ENCODE measurements around the gene NCKAP1.

The NCKAP1 gene

GRCh38 chr2:183063083-183063482 is 24.8 kb upstream of the NCKAP1 start:
- Histone ChIP-seq H3K27ac (ENCODE audit: poor library complexity, severe bottlenecking) (no peak overlapping the region), H3K4me1 (ENCODE audit: insufficient read depth, poor library complexity, severe bottlenecking) (peaks cover 4% of the 10 kb centered on the region), H3K27me3 (ENCODE audit: insufficient read depth, poor library complexity, severe bottlenecking) (no peaks in the 10 kb centered on the region), H3K36me3 (ENCODE audit: low read depth) (no peaks in the 10 kb centered on the region), H3K9me3 (ENCODE audit: severe bottlenecking) (no peaks in the 10 kb centered on the region), H3K4me3 (ENCODE audit: severe bottlenecking) (no peak overlapping the region)
- TF ChIP-seq CTCF (IDR thresholded peaks at IDR 0.05; ENCODE audit: poor library complexity, severe bottlenecking): no peak
- ATAC-seq (ENCODE audit: low read depth) (no peak), DNase-seq (ENCODE audit: low spot score) (no peak)

GRCh38 chr2:183060571-183061231 is 22.4 kb upstream of the NCKAP1 start:
- DNase-seq (ENCODE audit: low spot score) (no peak), ATAC-seq (ENCODE audit: low read depth) (no peak)
- Histone ChIP-seq H3K9me3 (ENCODE audit: severe bottlenecking) (no peaks in the 10 kb centered on the region), H3K36me3 (ENCODE audit: low read depth) (no peaks in the 10 kb centered on the region), H3K4me1 (ENCODE audit: insufficient read depth, poor library complexity, severe bottlenecking) (peaks cover 4% of the 10 kb centered on the region), H3K27me3 (ENCODE audit: insufficient read depth, poor library complexity, severe bottlenecking) (no peaks in the 10 kb centered on the region), H3K27ac (ENCODE audit: poor library complexity, severe bottlenecking) (no peak overlapping the region), H3K4me3 (ENCODE audit: severe bottlenecking) (no peak overlapping the region)
- TF ChIP-seq CTCF (IDR thresholded peaks at IDR 0.05; ENCODE audit: poor library complexity, severe bottlenecking): no peak

GRCh38 chr2:183059561-183059960 is 21.3 kb upstream of the NCKAP1 start:
- TF ChIP-seq CTCF (IDR thresholded peaks at IDR 0.05; ENCODE audit: poor library complexity, severe bottlenecking): no peak
- ATAC-seq (ENCODE audit: low read depth) (peak; percentile 84), DNase-seq (ENCODE audit: low spot score) (no peak)
- H3K4me1 ChIP-seq (ENCODE audit: insufficient read depth, poor library complexity, severe bottlenecking): peaks cover 4% of the 10 kb centered on the region
- H3K36me3 ChIP-seq (ENCODE audit: low read depth): no peaks in the 10 kb centered on the region
- H3K27ac ChIP-seq (ENCODE audit: poor library complexity, severe bottlenecking): peak overlapping the region; percentile 7
- no peaks in the 10 kb centered on the region for H3K9me3 ChIP-seq (ENCODE audit: severe bottlenecking)
- H3K27me3 ChIP-seq (ENCODE audit: insufficient read depth, poor library complexity, severe bottlenecking): no peaks in the 10 kb centered on the region
- H3K4me3 ChIP-seq (ENCODE audit: severe bottlenecking): no peak overlapping the region

GRCh38 chr2:183057333-183057985 is 19.2 kb upstream of the NCKAP1 start:
- DNase-seq (ENCODE audit: low spot score) (no peak), ATAC-seq (ENCODE audit: low read depth) (no peak)

More at GRCh38 chr2:183057333-183057985, 19.2 kb upstream of the NCKAP1 start:
- Histone ChIP-seq H3K4me3 (ENCODE audit: severe bottlenecking) (no peak overlapping the region), H3K36me3 (ENCODE audit: low read depth) (no peaks in the 10 kb centered on the region), H3K4me1 (ENCODE audit: insufficient read depth, poor library complexity, severe bottlenecking) (peaks cover 4% of the 10 kb centered on the region), H3K9me3 (ENCODE audit: severe bottlenecking) (no peaks in the 10 kb centered on the region), H3K27ac (ENCODE audit: poor library complexity, severe bottlenecking) (no peak overlapping the region), H3K27me3 (ENCODE audit: insufficient read depth, poor library complexity, severe bottlenecking) (no peaks in the 10 kb centered on the region)
- TF ChIP-seq CTCF (IDR thresholded peaks at IDR 0.05; ENCODE audit: poor library complexity, severe bottlenecking): no peak

All from RWPE2 (cell line).